AG04450 (cell line): ENCODE results near the gene TREH. TPM values are rescaled to one million over a fixed set of nuclear protein-coding genes. Genes with fewer than 3 reads are reported as not detected.
"Not testable (repeated sequence)": the region's sequence is repeated elsewhere in the genome, so short reads cannot be mapped to it uniquely, and the experiment has no call there.

Source experiments
- CTCF ChIA-PET: fragments of 300-600, 350-600 bp; formaldehyde crosslinking; extraction: SDS; loops from one replicate; lab custom pipeline; 2022; ENCODE audit warnings: antibody characterized with exemption, inconsistent platforms; lab: Charles Lee
- POLR2A ChIA-PET: fragments of 350-600 bp; formaldehyde crosslinking; extraction: SDS; loops from one replicate; lab custom pipeline; 2021; ENCODE audit warnings: antibody characterized with exemption, inconsistent platforms; lab: Yijun Ruan, JAX
- DNase-seq: peaks from one replicate; pipeline ENCODE4 v3.0.0-alpha.2; 2011; ENCODE audit warnings: low read depth, low spot score
- H3K27ac ChIP-seq: one replicate; pipeline ENCODE4 v1.5.1; 2012; ENCODE audit warnings: low read depth, low read length, control low read depth
- H3K27me3 ChIP-seq: one replicate; pipeline ENCODE4 v1.6.0; 2012; ENCODE audit warnings: low read length; ENCODE audit not compliant: control insufficient read depth, insufficient read depth
- H3K4me3 ChIP-seq: 2 replicates; pipeline ENCODE4 v1.5.1; 2011; ENCODE audit warnings: mild to moderate bottlenecking, low read depth, low read length, control low read depth
- H3K9me3 ChIP-seq: 2 replicates; pipeline ENCODE4 v1.5.1; 2012; ENCODE audit warnings: low read length; ENCODE audit not compliant: control insufficient read depth, insufficient read depth
- polyA plus RNA-seq: library from polyadenylated mRNA; depleted of rRNA; stranded (reverse); fragments of >200 nt; gene quantifications from 2 replicates; pipeline ENCODE4 v1.2.3, GENCODE V29; 2011
- TF ChIP-seq, protein P1 (sequence below): IDR thresholded peaks from 2 replicates; pipeline ENCODE4 v1.5.1; 2011; ENCODE audit warnings: low read depth, low read length, control low read depth, inconsistent platforms

TREH gene
- polyA plus RNA-seq, 1 experiment = not detected

GRCh38 chr11:118715837-118716260 is 36.4 kb upstream of the TREH start:
- Histone ChIP-seq H3K4me3 (no peak overlapping the region), H3K27ac (peak overlapping the region; percentile 39), H3K9me3 (no peaks in the 10 kb centered on the region), H3K27me3 (peaks cover 3% of the 10 kb centered on the region)
- no peak for DNase-seq
- TF ChIP-seq, protein P1, sequence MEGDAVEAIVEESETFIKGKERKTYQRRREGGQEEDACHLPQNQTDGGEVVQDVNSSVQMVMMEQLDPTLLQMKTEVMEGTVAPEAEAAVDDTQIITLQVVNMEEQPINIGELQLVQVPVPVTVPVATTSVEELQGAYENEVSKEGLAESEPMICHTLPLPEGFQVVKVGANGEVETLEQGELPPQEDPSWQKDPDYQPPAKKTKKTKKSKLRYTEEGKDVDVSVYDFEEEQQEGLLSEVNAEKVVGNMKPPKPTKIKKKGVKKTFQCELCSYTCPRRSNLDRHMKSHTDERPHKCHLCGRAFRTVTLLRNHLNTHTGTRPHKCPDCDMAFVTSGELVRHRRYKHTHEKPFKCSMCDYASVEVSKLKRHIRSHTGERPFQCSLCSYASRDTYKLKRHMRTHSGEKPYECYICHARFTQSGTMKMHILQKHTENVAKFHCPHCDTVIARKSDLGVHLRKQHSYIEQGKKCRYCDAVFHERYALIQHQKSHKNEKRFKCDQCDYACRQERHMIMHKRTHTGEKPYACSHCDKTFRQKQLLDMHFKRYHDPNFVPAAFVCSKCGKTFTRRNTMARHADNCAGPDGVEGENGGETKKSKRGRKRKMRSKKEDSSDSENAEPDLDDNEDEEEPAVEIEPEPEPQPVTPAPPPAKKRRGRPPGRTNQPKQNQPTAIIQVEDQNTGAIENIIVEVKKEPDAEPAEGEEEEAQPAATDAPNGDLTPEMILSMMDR = no peak
- ChIA-PET POLR2A (no interaction called here), CTCF (interaction anchor here (0.9 to 1.3 kb wide), 2 partner anchors 11 to 26 kb away, joined by 4 to 7 read pairs; no protein-coding TSS in a partner anchor)

DNA sequence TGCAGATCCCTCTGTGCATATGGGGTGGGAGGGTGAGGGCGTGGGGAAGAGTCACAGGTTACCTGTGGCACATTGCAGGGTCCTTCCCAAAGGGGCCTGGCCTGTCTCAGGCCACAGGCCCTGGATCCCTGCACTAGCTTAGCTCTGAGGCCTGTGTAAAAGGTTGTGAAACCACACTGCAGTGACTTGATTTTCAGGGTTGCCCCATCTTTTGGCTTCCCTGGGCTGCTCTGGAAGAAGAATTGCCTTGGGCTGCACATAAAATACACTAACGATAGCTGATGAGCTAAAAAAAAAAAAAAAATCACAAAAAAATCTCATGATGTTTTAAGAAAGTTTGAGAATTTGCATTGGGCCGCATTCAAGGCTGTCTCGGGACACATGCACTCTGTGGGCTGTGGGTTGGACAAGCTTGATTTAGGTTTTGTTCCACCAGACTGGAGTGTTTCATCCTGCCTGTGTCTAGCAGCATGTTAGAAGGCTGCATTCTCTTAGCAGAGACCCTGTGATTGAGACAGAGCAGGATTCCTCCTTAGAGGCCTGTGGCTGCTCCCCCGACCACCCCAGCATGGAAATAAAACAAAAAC is 35.9 kb upstream of the TREH start:
- no peak for DNase-seq
- Histone ChIP-seq H3K4me3 (no peak overlapping the region), H3K9me3 (no peaks in the 10 kb centered on the region), H3K27ac (peak overlapping the region; percentile 39), H3K27me3 (peaks cover 3% of the 10 kb centered on the region)
- ChIA-PET POLR2A (interaction anchor here (0.6 kb wide), 1 partner anchor 20 kb away, joined by 3 read pairs; no protein-coding TSS in a partner anchor), CTCF (interaction anchor here (0.9 to 1.3 kb wide), 2 partner anchors 10 to 26 kb away, joined by 4 to 7 read pairs; no protein-coding TSS in a partner anchor)
- TF ChIP-seq, protein P1 = no peak

GRCh38 chr11:118714816-118715215 is 35.4 kb upstream of the TREH start:
- H3K4me3 ChIP-seq = no peak overlapping the region
- ChIA-PET POLR2A (interaction anchor here (0.6 kb wide), 1 partner anchor 21 kb away, joined by 3 read pairs; no protein-coding TSS in a partner anchor), CTCF (interaction anchor here (0.9 to 1.3 kb wide), 2 partner anchors 10 to 25 kb away, joined by 4 to 7 read pairs; no protein-coding TSS in a partner anchor)
- H3K9me3 ChIP-seq = no peaks in the 10 kb centered on the region
- no peak overlapping the region for H3K27ac ChIP-seq
- peaks cover 3% of the 10 kb centered on the region for H3K27me3 ChIP-seq
- TF ChIP-seq, protein P1 = no peak
- no peak for DNase-seq

DNA sequence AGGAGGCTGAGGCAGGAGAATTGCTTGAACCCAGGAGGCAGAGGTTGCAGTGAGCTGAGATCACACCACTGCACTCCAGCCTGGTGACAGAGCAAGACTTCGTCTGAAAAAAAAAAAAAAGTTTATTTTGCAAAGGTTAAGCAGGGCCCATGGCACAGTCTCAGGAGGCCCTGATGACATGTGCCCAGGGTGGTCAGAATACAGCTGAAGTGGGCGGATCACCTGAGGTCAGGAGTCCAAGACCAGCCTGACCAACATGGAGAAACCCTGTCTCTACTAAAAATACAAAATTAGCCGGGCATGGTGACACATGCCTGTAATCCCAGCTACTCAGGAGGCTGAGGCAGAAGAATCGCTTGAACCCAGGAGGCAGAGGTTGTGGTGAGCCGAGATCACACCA is 35.0 kb upstream of the TREH start:
- H3K27me3 ChIP-seq, H3K27ac ChIP-seq, CTCF ChIA-PET, POLR2A ChIA-PET, H3K9me3 ChIP-seq, H3K4me3 ChIP-seq, DNase-seq: not testable (repeated sequence)

GRCh38 chr11:118708296-118708695 is 28.8 kb upstream of the TREH start:
- CTCF ChIA-PET = interaction anchor here (0.5 kb wide), 1 partner anchor 24 kb away, joined by 6 read pairs; no protein-coding TSS in a partner anchor
- DNase-seq = no peak
- H3K27ac ChIP-seq = no peak overlapping the region
- TF ChIP-seq, protein P1 = no peak
- POLR2A ChIA-PET = no interaction called here
- H3K9me3 ChIP-seq = no peaks in the 10 kb centered on the region
- H3K27me3 ChIP-seq = peaks cover 18% of the 10 kb centered on the region
- H3K4me3 ChIP-seq = no peak overlapping the region
